Inferior parietal cortex (tissue), 1 donor: ENCODE measurements around the gene PMPCB.
"Not testable (repeated sequence)": the region's sequence is repeated elsewhere in the genome, so short reads cannot be mapped to it uniquely, and the experiment has no call there.

Experiments used
- DNase-seq: peaks from one replicate; pipeline ENCODE4 v3.0.0-alpha.2; 2016; ENCODE audit errors: extremely low spot score

Gene PMPCB

GRCh38 chr7:103296901-103297836 lies at the start of gene PMPCB:
PMPCB (plus strand) TSS chr7:103297435; CDS start chr7:103297460, 25 bp downstream.
- DNase-seq, result peak; percentile 98

GRCh38 chr7:103253699-103254506 lies 43.3 kb upstream of the PMPCB start:
- not testable (repeated sequence) for DNase-seq

- DNase-seq, result not testable (repeated sequence)
Observed at GRCh38 chr7:103264054-103264453, 33.2 kb upstream of the PMPCB start.

GRCh38 chr7:103266229-103266628 lies 31.0 kb upstream of the PMPCB start:
- DNase-seq, result not testable (repeated sequence)

GRCh38 chr7:103273374-103273773 lies 23.9 kb upstream of the PMPCB start:
- DNase-seq, result not testable (repeated sequence)

GRCh38 chr7:103274867-103275266 lies 22.4 kb upstream of the PMPCB start:
- DNase-seq, result not testable (repeated sequence)

GRCh38 chr7:103278195-103278594 lies 19.0 kb upstream of the PMPCB start:
- not testable (repeated sequence) for DNase-seq

- peak; percentile 19 for DNase-seq
Observed at GRCh38 chr7:103279636-103279962, 17.6 kb upstream of the PMPCB start.

- DNase-seq, result peak; percentile 61
Observed at GRCh38 chr7:103279963-103280802, 17.1 kb upstream of the PMPCB start.

- DNase-seq, result peak; percentile 29
Observed at GRCh38 chr7:103280803-103281155, 16.5 kb upstream of the PMPCB start.

- DNase-seq, result not testable (repeated sequence)
Observed at GRCh38 chr7:103282802-103283427, 14.3 kb upstream of the PMPCB start.

- no peak for DNase-seq
Observed at GRCh38 chr7:103292122-103292521, 5.1 kb upstream of the PMPCB start.

GRCh38 chr7:103293526-103293925 lies 3.7 kb upstream of the PMPCB start:
- no peak for DNase-seq

- no peak for DNase-seq
Observed at GRCh38 chr7:103297837-103298179, 573 bp downstream of the PMPCB start.

- no peak for DNase-seq
Observed at GRCh38 chr7:103299660-103300059, 2.4 kb downstream of the PMPCB start.

GRCh38 chr7:103301441-103301840 lies 4.2 kb downstream of the PMPCB start:
- DNase-seq, result no peak

- no peak for DNase-seq
Observed at GRCh38 chr7:103307503-103308231, 10.4 kb downstream of the PMPCB start.

GRCh38 chr7:103314852-103315251 lies 17.6 kb downstream of the PMPCB start:
- DNase-seq, result no peak

GRCh38 chr7:103316380-103316941 lies 19.2 kb downstream of the PMPCB start:
- no peak for DNase-seq

GRCh38 chr7:103317009-103317408 lies 19.8 kb downstream of the PMPCB start:
- DNase-seq, result no peak
